ENCODE measurements around the gene SLIT1.

Gene SLIT1

GRCh38 chr10:97200616-97201015 is 14.9 kb upstream of the SLIT1 start:
- no peak for DNase-seq (ENCODE audit: low read depth in 2 of 2)

GRCh38 chr10:97199152-97199551 is 13.4 kb upstream of the SLIT1 start:
- DNase-seq (ENCODE audit: low read depth in 2 of 2) = no peak

- DNase-seq (ENCODE audit: low read depth in 2 of 2) = no peak
Measured at GRCh38 chr10:97197030-97197500, 11.3 kb upstream of the SLIT1 start.

- DNase-seq (ENCODE audit: low read depth in 2 of 2) = peak in 1 of 2 experiments; percentile 24
Measured at GRCh38 chr10:97196223-97197029, 10.7 kb upstream of the SLIT1 start.

- DNase-seq (ENCODE audit: low read depth in 2 of 2) = no peak
Measured at GRCh38 chr10:97195706-97196222, 10.0 kb upstream of the SLIT1 start.

GRCh38 chr10:97192952-97193435 is 7.2 kb upstream of the SLIT1 start:
- no peak for DNase-seq (ENCODE audit: low read depth in 2 of 2)

GRCh38 chr10:97190450-97190849 is 4.7 kb upstream of the SLIT1 start:
- no peak for DNase-seq (ENCODE audit: low read depth in 2 of 2)

GRCh38 chr10:97188261-97188711 is 2.5 kb upstream of the SLIT1 start:
- DNase-seq (ENCODE audit: low read depth in 2 of 2) = no peak

- DNase-seq (ENCODE audit: low read depth in 2 of 2) = no peak
Measured at GRCh38 chr10:97186911-97187310, 1.2 kb upstream of the SLIT1 start.

- no peak for DNase-seq (ENCODE audit: low read depth in 2 of 2)
Measured at GRCh38 chr10:97184971-97185325, 811 bp downstream of the SLIT1 start.

GRCh38 chr10:97183314-97183713 is 2.4 kb downstream of the SLIT1 start:
- DNase-seq (ENCODE audit: low read depth in 2 of 2) = no peak

- DNase-seq (ENCODE audit: low read depth in 2 of 2) = no peak
Measured at GRCh38 chr10:97182288-97182990, 3.3 kb downstream of the SLIT1 start.

- no peak for DNase-seq (ENCODE audit: low read depth in 2 of 2)
Measured at GRCh38 chr10:97180986-97181385, 4.8 kb downstream of the SLIT1 start.

- DNase-seq (ENCODE audit: low read depth in 2 of 2) = no peak
Measured at GRCh38 chr10:97180363-97180755, 5.4 kb downstream of the SLIT1 start.

GRCh38 chr10:97179731-97180362 is 5.9 kb downstream of the SLIT1 start:
- DNase-seq (ENCODE audit: low read depth in 2 of 2) = no peak

- no peak for DNase-seq (ENCODE audit: low read depth in 2 of 2)
Measured at GRCh38 chr10:97179311-97179710, 6.4 kb downstream of the SLIT1 start.

GRCh38 chr10:97178074-97178473 is 7.7 kb downstream of the SLIT1 start:
- no peak for DNase-seq (ENCODE audit: low read depth in 2 of 2)

GRCh38 chr10:97176226-97176625 is 9.5 kb downstream of the SLIT1 start:
- no peak for DNase-seq (ENCODE audit: low read depth in 2 of 2)

GRCh38 chr10:97175586-97175985 is 10.2 kb downstream of the SLIT1 start:
- no peak for DNase-seq (ENCODE audit: low read depth in 2 of 2)

GRCh38 chr10:97174941-97175340 is 10.8 kb downstream of the SLIT1 start:
- DNase-seq (ENCODE audit: low read depth in 2 of 2) = no peak

- DNase-seq (ENCODE audit: low read depth in 2 of 2) = no peak
Measured at GRCh38 chr10:97174276-97174775, 11.4 kb downstream of the SLIT1 start.

- no peak for DNase-seq (ENCODE audit: low read depth in 2 of 2)
Measured at GRCh38 chr10:97173036-97173435, 12.7 kb downstream of the SLIT1 start.

Measured in fibroblast of skin of left quadriceps (primary cell).